ENCODE measurements around the gene FLRT1.
A peak's percentile ranks its signal among the peaks of the same experiment; 100 is the strongest.
"Not testable (repeated sequence)": the region's sequence is repeated elsewhere in the genome, so short reads cannot be mapped to it uniquely, and the experiment has no call there.

FLRT1 gene

DNA sequence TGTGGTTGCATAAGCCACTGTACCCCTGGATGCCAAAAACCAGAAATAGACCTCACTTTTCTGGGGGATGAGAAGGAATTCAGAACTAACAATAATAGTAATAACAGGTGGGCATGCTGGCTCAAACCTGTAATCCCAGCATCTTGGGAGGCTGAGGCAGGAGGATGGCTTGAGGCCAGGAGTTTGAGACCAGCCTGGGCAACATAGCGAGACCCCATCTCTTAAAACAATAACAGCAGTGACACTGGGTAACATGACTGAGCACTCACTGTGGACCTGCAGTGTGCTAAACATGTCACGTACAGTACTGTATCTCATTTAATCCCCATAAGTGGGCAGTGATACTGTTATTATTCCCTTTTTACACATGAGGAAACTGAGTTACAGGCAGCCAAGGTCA, 10.0 kb downstream of the FLRT1 start:
- DNase-seq (ENCODE audit: low spot score) = no peak

DNA sequence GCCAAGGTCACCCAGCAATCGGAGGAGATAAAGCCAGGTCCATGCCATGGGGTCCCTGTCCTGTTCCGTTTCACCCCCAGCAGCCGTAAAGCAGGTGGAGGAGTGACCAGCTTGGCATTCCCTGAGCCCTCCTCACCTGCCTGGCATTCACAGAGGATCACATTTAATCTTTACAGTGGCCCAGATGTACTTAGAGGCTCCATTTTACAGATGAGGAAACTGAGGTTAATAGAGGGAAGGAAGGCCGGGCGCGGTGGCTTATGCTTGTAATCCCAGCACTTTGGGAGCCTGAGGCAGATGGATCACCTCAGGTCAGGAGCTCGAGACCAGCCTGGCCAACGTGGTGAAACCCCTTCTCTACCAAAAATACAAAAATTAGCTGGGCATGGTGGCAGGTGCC, 11.6 kb downstream of the FLRT1 start:
- DNase-seq (ENCODE audit: low spot score) = not testable (repeated sequence)

- DNase-seq (ENCODE audit: low spot score) = no peak
These were observed 12.5 kb downstream of the FLRT1 start for GRCh38 chr11:64048042-64048854.

GRCh38 chr11:64049509-64049908, 13.8 kb downstream of the FLRT1 start:
- DNase-seq (ENCODE audit: low spot score) = no peak

GRCh38 chr11:64051297-64051696, 15.6 kb downstream of the FLRT1 start:
- no peak for DNase-seq (ENCODE audit: low spot score)

GRCh38 chr11:64052436-64052835, 16.7 kb downstream of the FLRT1 start:
- DNase-seq (ENCODE audit: low spot score) = no peak

- DNase-seq (ENCODE audit: low spot score) = no peak
These were observed 17.3 kb downstream of the FLRT1 start for GRCh38 chr11:64052938-64053622.

- DNase-seq (ENCODE audit: low spot score) = no peak
These were observed 18.0 kb downstream of the FLRT1 start for GRCh38 chr11:64053699-64054098.

- DNase-seq (ENCODE audit: low spot score) = no peak
These were observed 19.3 kb downstream of the FLRT1 start for GRCh38 chr11:64055077-64055476.

GRCh38 chr11:64056213-64056785, 20.6 kb downstream of the FLRT1 start:
- no peak for DNase-seq (ENCODE audit: low spot score)

GRCh38 chr11:64056861-64057260, 21.1 kb downstream of the FLRT1 start:
- no peak for DNase-seq (ENCODE audit: low spot score)

DNA sequence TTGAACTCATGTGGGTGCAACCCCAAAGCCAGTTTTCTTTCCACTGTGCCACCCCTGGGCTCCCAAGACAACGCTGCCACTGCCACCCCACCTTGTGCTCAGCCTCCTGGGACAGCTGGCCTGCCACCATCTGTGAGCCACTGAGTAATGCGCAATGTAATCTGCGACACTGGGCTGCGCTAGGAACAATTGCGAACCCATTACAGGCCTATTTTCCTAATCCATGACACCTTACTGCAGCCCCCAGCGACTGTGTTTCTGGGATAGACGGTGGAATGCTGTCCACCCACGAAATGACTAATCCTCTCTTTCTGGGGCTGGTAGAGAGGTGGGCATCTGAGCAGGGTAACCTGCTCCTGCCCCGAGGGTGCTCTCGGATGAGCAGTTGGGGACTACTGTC, 22.2 kb downstream of the FLRT1 start:
- DNase-seq (ENCODE audit: low spot score) = no peak

GRCh38 chr11:64058494-64058893, 22.8 kb downstream of the FLRT1 start:
- DNase-seq (ENCODE audit: low spot score) = no peak

GRCh38 chr11:64059339-64060140, 23.8 kb downstream of the FLRT1 start:
- no peak for DNase-seq (ENCODE audit: low spot score)

GRCh38 chr11:64060263-64060860, 24.6 kb downstream of the FLRT1 start:
- no peak for DNase-seq (ENCODE audit: low spot score)

DNA sequence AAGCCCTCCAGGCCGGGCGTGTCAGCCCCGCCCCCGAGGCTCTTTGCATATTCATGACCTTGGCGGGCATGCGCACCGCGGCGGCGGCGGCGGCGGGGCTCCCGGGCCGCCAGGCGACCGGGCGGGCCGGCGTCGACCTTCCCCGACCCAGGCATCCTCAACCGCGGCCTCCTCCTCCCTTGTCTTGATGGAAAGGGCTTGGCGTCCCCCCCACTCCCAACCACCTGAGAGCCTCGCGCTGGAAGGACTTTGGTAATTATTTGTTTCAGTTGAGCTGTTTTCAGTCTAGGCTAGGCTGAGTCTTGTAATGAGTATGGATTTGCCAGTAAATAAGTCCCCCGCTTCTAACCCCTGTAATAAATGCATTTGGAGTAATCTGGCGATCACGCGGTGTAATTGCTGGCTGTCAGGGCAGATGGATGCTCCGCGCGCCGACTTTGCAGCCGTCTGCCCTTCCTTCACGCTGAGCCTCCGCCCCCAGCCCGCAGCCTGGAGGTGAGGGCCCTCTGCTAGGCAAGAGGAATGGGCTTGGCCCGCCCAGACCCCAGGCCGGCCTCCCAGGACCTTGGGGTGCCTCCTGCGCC, 25.2 kb downstream of the FLRT1 start:
- peak; percentile 34 for DNase-seq (ENCODE audit: low spot score)

GRCh38 chr11:64062185-64063039, 26.7 kb downstream of the FLRT1 start:
- DNase-seq (ENCODE audit: low spot score) = no peak

- no peak for DNase-seq (ENCODE audit: low spot score)
These were observed 28.0 kb downstream of the FLRT1 start for GRCh38 chr11:64063777-64064176.

GRCh38 chr11:64064374-64065140, 28.8 kb downstream of the FLRT1 start:
- no peak for DNase-seq (ENCODE audit: low spot score)

- no peak for DNase-seq (ENCODE audit: low spot score)
These were observed 29.4 kb downstream of the FLRT1 start for GRCh38 chr11:64065141-64065465.

All from CD4-positive, alpha-beta T cell treated with Interleukin-15 for 4 hours (primary cell).